Glomerular visceral epithelial cell (primary cell): ENCODE measurements around the gene SETSIP.
"Not testable (repeated sequence)": the region's sequence is repeated elsewhere in the genome, so short reads cannot be mapped to it uniquely, and the experiment has no call there.

Source experiments
- DNase-seq: peaks from one replicate; pipeline ENCODE4 v3.0.0-alpha.2; 2016; ENCODE audit errors: extremely low spot score

The SETSIP gene

GRCh38 chr1:92075311-92075710 is at the start of gene SETSIP:
SETSIP (minus strand) TSS chr1:92075411; CDS start chr1:92075411, 0 bp downstream.
- no peak for DNase-seq

- DNase-seq = no peak
These were observed 48.7 kb upstream of the SETSIP start for GRCh38 chr1:92123868-92124267.

GRCh38 chr1:92118826-92119225 is 43.6 kb upstream of the SETSIP start:
- no peak for DNase-seq

GRCh38 chr1:92117526-92117925 is 42.3 kb upstream of the SETSIP start:
- DNase-seq = no peak

GRCh38 chr1:92108631-92109030 is 33.4 kb upstream of the SETSIP start:
- DNase-seq = no peak

- no peak for DNase-seq
These were observed 30.4 kb upstream of the SETSIP start for GRCh38 chr1:92105546-92106081.

GRCh38 chr1:92096317-92096716 is 21.1 kb upstream of the SETSIP start:
- DNase-seq = peak; percentile 4

GRCh38 chr1:92095874-92096273 is 20.7 kb upstream of the SETSIP start:
- DNase-seq = no peak

GRCh38 chr1:92094595-92094994 is 19.4 kb upstream of the SETSIP start:
- no peak for DNase-seq

GRCh38 chr1:92094090-92094489 is 18.9 kb upstream of the SETSIP start:
- DNase-seq = no peak

GRCh38 chr1:92091625-92092024 is 16.4 kb upstream of the SETSIP start:
- no peak for DNase-seq

- no peak for DNase-seq
These were observed 12.3 kb upstream of the SETSIP start for GRCh38 chr1:92087542-92087941.

GRCh38 chr1:92085727-92086126 is 10.5 kb upstream of the SETSIP start:
- DNase-seq = no peak

GRCh38 chr1:92084651-92085050 is 9.4 kb upstream of the SETSIP start:
- DNase-seq = no peak

- DNase-seq = no peak
These were observed 5.8 kb upstream of the SETSIP start for GRCh38 chr1:92081031-92081430.

GRCh38 chr1:92080128-92080985 is 5.1 kb upstream of the SETSIP start, which contains the start of gene BTBD8:
BTBD8 (plus strand) TSS chr1:92080345; CDS start chr1:92080572, 227 bp downstream.
- peak; percentile 88 for DNase-seq

- DNase-seq = no peak
These were observed 4.2 kb upstream of the SETSIP start for GRCh38 chr1:92079441-92079840.

- not testable (repeated sequence) for DNase-seq
These were observed 2.9 kb upstream of the SETSIP start for GRCh38 chr1:92078077-92078476.

GRCh38 chr1:92076363-92076762 is 1.2 kb upstream of the SETSIP start:
- no peak for DNase-seq

- DNase-seq = not testable (repeated sequence)
These were observed 765 bp downstream of the SETSIP start for GRCh38 chr1:92074446-92074845.

GRCh38 chr1:92070892-92071291 is 4.3 kb downstream of the SETSIP start:
- DNase-seq = no peak

- DNase-seq = no peak
These were observed 8.9 kb downstream of the SETSIP start for GRCh38 chr1:92066321-92066720.

- no peak for DNase-seq
These were observed 10.2 kb downstream of the SETSIP start for GRCh38 chr1:92065042-92065441.
